ENCODE data around the gene NAIF1.

GRCh38 chr9:128048663-128049062 lies 18.5 kb downstream of the NAIF1 start:
- TF ChIP-seq, protein P1, sequence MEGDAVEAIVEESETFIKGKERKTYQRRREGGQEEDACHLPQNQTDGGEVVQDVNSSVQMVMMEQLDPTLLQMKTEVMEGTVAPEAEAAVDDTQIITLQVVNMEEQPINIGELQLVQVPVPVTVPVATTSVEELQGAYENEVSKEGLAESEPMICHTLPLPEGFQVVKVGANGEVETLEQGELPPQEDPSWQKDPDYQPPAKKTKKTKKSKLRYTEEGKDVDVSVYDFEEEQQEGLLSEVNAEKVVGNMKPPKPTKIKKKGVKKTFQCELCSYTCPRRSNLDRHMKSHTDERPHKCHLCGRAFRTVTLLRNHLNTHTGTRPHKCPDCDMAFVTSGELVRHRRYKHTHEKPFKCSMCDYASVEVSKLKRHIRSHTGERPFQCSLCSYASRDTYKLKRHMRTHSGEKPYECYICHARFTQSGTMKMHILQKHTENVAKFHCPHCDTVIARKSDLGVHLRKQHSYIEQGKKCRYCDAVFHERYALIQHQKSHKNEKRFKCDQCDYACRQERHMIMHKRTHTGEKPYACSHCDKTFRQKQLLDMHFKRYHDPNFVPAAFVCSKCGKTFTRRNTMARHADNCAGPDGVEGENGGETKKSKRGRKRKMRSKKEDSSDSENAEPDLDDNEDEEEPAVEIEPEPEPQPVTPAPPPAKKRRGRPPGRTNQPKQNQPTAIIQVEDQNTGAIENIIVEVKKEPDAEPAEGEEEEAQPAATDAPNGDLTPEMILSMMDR (IDR thresholded peaks at IDR 0.05), result no peak
- no peak for TF ChIP-seq POLR2A (IDR thresholded peaks at IDR 0.05)
